Activated naive CD8-positive, alpha-beta T cell treated with anti-CD3 and anti-CD28 coated beads for 36 hours (primary cell): ENCODE results near the gene ZFPM1. TPM values are rescaled to one million over a fixed set of nuclear protein-coding genes. Genes with fewer than 3 reads are reported as not detected.

Experiments
- DNase-seq: peaks from one replicate; pipeline ENCODE4 v3.0.0; 2021
- H3K27ac Mint-ChIP-seq: one replicate; pipeline ENCODE4 v1.8.0; 2022; ENCODE audit warnings: mild to moderate bottlenecking, moderate library complexity, mixed read lengths
- H3K27me3 Mint-ChIP-seq: one replicate; pipeline ENCODE4 v1.8.0; 2022; ENCODE audit warnings: mild to moderate bottlenecking, mixed read lengths
- H3K36me3 Mint-ChIP-seq: one replicate; pipeline ENCODE4 v1.8.0; 2021; ENCODE audit warnings: mild to moderate bottlenecking, mixed read lengths
- H3K4me1 Mint-ChIP-seq: one replicate; pipeline ENCODE4 v1.8.0; 2021; ENCODE audit warnings: mixed read lengths
- H3K4me3 Mint-ChIP-seq: one replicate; pipeline ENCODE4 v1.8.0; 2022; ENCODE audit warnings: mild to moderate bottlenecking, moderate library complexity, mixed read lengths
- H3K9me3 Mint-ChIP-seq: one replicate; pipeline ENCODE4 v1.8.0; 2022; ENCODE audit warnings: mixed read lengths
- total RNA-seq, 2 experiments: library from RNA; stranded (reverse); gene quantifications; one replicate each; pipeline ENCODE4 v1.2.3, GENCODE V29; 2021

ZFPM1 gene
- total RNA-seq, 2 experiments from 2014 or later = 6.7 to 6.9 TPM

DNA sequence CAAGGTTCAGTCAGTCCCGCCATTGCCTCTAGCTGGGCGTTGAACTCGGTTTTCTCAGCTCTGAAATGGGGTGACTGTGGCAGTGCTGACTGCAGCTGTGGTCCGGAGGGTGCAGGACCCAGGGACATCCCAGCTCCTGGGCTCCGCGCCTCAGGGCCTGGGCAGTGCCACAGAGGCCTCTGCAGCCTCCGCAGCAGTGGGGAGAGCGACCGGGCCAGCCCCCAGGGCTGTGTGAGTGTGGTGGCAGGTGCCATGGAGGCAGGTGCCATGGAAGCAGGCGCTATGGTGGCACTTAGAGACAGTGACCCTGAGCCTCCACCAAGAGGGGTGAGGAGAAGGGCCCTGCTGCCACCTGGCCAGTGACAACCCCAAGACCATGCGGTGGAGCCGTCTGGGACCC lies 39.4 kb upstream of the ZFPM1 start:
- Mint-ChIP-seq H3K9me3 (no peaks in the 10 kb centered on the region), H3K27ac (no peak overlapping the region), H3K36me3 (no peaks in the 10 kb centered on the region), H3K27me3 (no peaks in the 10 kb centered on the region), H3K4me3 (no peak overlapping the region), H3K4me1 (no peaks in the 10 kb centered on the region)
- no peak for DNase-seq

DNA sequence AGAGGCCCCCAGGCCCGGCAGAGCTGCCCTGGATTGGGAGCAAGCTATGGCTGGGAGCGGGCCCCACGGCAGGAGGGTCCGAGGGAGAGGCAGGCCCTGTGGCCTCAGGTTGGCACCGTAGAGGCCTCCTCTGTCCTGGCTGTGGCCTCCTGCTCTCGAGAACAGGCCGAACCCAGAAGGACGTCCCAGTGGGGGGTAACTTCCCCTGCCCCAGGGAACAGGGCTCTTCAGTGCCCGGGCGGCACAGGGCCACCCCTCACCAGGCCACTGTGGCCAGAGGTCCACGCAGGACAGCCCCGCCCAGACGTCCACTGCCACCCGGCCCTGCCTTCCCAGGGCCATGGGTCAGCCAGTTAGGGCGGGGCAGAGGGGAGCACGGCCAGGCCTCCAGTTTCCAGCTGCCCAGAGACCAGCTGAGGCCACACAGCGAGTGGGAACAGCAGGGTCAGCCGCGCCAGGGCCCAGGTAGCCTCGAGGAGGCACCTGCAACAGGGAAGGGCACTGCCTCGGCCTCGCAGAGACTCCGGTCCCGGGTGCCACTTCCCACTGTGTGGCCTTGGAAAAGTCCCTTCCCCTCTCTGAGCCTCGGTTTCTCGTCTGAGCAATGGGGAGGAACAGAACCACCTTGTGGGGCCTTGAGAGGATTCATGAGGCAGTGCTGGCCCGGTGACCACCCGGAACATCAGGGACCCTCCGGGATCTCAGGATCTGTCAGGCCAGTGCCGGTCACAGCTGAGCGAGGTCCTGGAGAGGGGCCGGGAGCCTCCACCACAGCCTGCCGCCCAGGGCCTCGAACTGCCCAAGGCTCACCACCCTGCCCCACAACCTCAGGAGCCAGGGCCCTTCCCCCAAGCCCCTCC lies 38.3 kb upstream of the ZFPM1 start:
- Mint-ChIP-seq H3K36me3 (no peaks in the 10 kb centered on the region), H3K4me3 (no peak overlapping the region), H3K27ac (no peak overlapping the region), H3K9me3 (no peaks in the 10 kb centered on the region), H3K27me3 (no peaks in the 10 kb centered on the region), H3K4me1 (no peaks in the 10 kb centered on the region)
- no peak for DNase-seq

DNA sequence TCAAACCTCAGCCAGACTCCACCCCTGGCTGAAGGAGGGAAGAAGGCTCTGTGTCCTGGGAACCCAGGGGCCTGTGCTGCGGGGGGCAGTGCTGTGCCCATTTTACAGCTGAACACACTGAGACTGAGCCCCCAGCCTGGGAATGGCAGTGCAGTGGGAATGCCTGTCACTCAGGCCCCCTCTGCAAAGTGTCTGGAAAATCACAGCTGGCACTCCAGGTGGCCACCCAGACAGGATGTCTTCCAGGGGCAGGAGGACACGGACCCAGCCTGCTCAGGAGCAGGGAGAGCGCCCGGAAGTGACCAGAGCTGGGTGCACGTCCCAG lies 37.7 kb upstream of the ZFPM1 start:
- Mint-ChIP-seq H3K36me3 (no peaks in the 10 kb centered on the region), H3K27me3 (no peaks in the 10 kb centered on the region), H3K9me3 (no peaks in the 10 kb centered on the region), H3K27ac (no peak overlapping the region), H3K4me1 (no peaks in the 10 kb centered on the region), H3K4me3 (no peak overlapping the region)
- DNase-seq = no peak

DNA sequence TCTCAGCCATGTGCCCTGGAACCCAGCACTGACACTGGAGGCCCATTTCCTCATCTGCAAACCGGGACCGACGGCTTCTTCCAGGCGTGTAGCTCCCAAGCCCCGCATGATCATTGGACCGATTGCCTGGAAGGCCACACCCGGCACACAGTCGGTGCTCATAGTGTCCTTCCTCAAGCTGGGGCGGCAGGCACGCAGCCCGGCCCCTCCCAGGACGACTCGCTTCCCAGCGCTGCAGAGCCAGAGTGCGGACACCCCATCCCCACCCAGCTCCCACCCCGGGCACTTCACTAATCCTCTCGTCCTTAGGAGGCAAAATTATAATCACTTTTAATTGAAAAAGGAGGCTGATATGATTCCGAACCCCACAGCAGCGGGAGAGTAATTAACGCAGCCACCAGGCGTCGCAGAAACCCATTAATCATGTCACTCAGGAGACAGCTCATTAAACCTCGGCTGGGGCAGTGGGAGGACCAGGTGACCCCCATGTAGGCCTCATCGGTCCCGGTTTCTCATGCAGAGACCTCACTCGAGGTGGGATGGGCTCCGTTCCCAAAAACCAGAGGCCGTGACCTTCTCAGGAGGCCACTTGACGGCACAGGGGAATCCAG lies 37.3 kb upstream of the ZFPM1 start:
- DNase-seq = no peak
- Mint-ChIP-seq H3K4me1 (no peaks in the 10 kb centered on the region), H3K4me3 (no peak overlapping the region), H3K9me3 (no peaks in the 10 kb centered on the region), H3K36me3 (no peaks in the 10 kb centered on the region), H3K27ac (no peak overlapping the region), H3K27me3 (no peaks in the 10 kb centered on the region)

DNA sequence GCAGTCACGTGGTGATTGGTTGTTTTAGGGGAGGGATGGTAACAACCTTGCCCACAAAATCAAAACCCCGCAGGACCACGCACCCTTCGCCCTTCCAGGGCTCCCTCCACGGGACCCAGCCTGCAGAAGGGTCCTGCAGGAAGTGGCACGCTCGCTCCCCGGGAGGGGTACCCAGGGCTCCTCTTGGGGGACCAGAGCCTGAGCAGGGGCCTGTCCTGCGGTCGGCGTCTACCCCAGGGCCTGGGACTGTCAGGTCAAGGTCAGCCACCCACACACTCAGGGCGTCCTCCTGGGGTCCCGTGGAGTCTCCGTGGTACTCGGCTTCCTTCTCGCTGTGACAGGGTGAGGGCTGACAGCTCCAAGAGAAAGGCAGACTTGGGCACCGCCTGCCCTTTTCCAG lies 36.4 kb upstream of the ZFPM1 start:
- Mint-ChIP-seq H3K4me3 (no peak overlapping the region), H3K27me3 (no peaks in the 10 kb centered on the region), H3K4me1 (no peaks in the 10 kb centered on the region), H3K36me3 (no peaks in the 10 kb centered on the region), H3K27ac (no peak overlapping the region), H3K9me3 (no peaks in the 10 kb centered on the region)
- no peak for DNase-seq

DNA sequence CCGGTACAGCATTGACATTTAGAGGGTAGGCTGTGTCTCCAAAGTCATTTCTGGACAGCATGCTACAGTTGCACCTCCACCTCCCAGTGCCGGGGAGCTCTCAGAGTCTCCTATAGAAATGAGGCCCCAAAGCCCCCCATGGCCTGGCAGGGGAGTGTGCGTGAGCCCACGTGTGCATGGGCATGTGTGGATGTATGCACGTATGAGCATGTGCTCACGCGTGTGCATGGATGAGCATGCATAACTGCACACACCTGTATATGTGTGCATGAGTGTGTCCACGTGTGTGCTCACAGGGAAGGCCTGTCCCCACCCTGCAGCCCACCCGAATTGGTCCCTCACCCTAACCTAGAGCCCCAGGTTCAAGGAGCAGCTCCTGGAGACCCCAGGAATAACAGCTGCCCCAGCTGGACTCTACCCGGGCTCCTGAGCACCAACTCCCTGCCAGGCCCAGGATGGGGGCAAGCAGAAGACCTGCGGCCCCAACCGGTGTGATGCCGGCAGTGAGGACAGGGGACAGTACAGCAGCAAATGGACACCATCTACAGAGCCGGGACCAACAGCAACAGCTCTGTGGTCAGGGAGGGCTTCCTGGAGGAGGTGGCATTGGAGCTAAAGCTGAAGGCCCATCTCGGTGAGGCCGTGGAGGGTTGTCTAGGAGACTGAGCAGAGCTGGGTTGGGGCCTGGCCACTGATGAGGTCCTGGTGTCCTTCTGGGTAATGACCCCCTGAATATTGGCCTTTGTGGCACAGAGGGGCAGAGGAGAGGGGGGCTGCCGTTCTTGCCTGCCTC lies 35.2 kb upstream of the ZFPM1 start:
- DNase-seq = no peak
- Mint-ChIP-seq H3K27me3 (no peaks in the 10 kb centered on the region), H3K4me1 (no peaks in the 10 kb centered on the region), H3K27ac (no peak overlapping the region), H3K4me3 (no peak overlapping the region), H3K9me3 (no peaks in the 10 kb centered on the region), H3K36me3 (no peaks in the 10 kb centered on the region)

DNA sequence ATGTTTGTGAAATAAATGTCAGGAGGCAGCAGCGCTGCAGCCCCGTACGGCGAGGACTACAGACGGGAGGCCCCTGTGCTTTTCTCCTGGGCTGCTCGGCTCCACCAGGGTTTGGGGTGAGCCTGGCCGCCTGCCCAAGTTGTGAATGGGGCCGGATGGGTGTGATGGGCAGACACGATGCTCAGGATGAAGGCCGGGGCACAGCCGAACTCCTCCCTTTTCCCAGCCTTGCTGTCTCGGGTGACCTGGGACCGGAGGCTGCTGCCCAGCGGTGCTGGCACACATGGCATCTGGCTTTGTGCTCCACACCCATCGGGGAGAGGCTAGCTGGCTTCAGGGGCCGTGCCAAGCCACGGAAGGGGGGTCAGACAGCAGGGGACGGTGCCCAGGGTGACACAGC lies 34.2 kb upstream of the ZFPM1 start:
- peaks cover under 1% of the 10 kb centered on the region for H3K27me3 Mint-ChIP-seq
- no peaks in the 10 kb centered on the region for H3K9me3 Mint-ChIP-seq
- H3K36me3 Mint-ChIP-seq = no peaks in the 10 kb centered on the region
- no peak for DNase-seq
- H3K27ac Mint-ChIP-seq = no peak overlapping the region
- H3K4me1 Mint-ChIP-seq = no peaks in the 10 kb centered on the region
- no peak overlapping the region for H3K4me3 Mint-ChIP-seq

DNA sequence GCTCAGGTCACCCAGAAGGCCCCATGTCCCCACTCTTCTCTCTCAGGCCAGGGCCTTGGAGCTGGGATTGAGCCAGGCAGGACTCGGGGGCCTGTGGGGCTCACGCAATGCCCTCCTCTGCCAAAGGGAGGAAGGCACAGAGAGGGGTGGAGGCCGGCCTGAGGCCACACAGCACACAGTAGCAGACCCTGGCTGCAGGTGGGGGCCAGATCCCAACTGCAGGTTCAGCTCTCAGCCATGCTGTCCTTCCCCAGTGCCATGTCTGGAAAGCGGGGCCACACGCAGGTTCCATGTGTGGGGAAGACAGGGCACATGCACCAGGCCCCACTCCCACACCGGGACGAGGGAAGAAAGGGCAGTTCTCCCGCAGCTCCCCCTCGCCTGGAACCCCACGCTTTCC lies 33.3 kb upstream of the ZFPM1 start:
- H3K4me1 Mint-ChIP-seq = peaks cover under 1% of the 10 kb centered on the region
- no peak overlapping the region for H3K4me3 Mint-ChIP-seq
- H3K27me3 Mint-ChIP-seq = peaks cover 5% of the 10 kb centered on the region
- DNase-seq = no peak
- H3K27ac Mint-ChIP-seq = no peak overlapping the region
- H3K9me3 Mint-ChIP-seq = no peaks in the 10 kb centered on the region
- no peaks in the 10 kb centered on the region for H3K36me3 Mint-ChIP-seq

DNA sequence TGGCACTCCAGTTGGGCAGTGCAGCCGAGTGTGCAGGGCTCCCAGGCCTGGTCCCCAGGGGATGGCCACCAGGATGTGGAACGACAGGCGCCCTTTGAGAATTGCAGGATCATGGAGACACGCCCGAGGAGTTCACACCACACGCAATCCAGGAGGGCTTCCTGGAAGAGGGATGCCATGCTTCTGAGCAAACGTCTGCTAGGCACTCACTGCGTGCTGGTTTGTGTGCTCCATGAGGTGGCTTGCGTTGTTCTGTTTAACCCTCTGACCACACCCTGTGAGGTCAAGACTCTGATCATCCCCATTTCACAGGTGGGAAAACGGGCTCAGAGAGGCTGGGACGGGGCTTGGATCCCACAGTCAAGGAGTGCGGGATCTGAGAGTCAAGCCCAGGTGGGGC lies 32.6 kb upstream of the ZFPM1 start:
- Mint-ChIP-seq H3K4me3 (no peak overlapping the region), H3K36me3 (no peaks in the 10 kb centered on the region), H3K9me3 (no peaks in the 10 kb centered on the region), H3K27me3 (peaks cover 9% of the 10 kb centered on the region), H3K4me1 (peaks cover 5% of the 10 kb centered on the region), H3K27ac (no peak overlapping the region)
- DNase-seq = no peak

DNA sequence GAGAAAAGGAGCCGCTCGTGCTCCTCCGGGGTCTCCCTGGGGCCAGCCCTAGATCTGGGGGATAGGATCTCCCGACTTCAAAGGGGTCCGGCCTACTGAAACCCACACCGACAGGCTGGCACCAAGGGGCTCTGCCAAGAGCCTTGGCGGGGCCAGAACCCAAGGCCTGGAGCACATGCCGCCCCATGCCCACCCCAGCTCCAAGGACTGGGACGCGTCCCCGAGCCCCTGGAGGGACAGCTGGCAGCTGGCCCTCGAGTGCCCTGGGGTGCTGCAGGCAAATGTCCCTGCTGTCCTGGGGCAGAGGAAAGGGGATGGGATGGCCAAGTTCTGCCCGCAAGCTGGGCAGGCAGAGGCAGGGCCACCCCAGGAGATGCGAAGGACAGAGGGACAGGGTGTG lies 31.8 kb upstream of the ZFPM1 start:
- H3K9me3 Mint-ChIP-seq = no peaks in the 10 kb centered on the region
- H3K27ac Mint-ChIP-seq = no peak overlapping the region
- no peaks in the 10 kb centered on the region for H3K36me3 Mint-ChIP-seq

DNA sequence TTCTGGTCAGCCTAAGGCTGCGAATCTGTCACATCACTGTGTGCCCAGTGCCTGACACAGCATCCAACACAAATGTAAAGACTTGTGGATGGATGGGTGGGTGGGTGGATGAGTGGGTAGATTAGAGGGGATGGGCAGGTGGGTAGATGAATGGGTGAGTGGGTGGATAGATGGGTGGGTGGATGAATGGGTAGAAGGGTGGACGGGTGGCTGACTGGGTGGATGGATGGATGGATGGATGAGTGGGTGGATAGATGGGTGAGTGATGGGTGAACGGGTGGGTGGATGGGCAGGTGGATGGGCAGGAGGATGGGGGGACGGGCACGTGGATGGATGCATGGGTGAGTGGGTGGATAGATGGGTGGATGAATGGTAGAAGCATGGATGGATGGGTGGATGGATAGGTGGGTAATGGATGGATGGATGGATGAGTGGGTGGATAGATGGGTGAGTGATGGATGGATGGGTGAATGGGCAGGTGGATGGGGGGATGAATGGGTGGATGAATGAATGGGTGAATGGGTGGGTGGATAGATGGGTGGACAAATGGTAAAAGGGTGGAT lies 31.1 kb upstream of the ZFPM1 start:
- Mint-ChIP-seq H3K4me1 (peaks cover 5% of the 10 kb centered on the region), H3K27me3 (peaks cover 9% of the 10 kb centered on the region), H3K27ac (no peak overlapping the region), H3K9me3 (no peaks in the 10 kb centered on the region), H3K4me3 (no peak overlapping the region), H3K36me3 (no peaks in the 10 kb centered on the region)
- no peak for DNase-seq

More for the DNA sequence above, 31.8 kb upstream of the ZFPM1 start:
- Mint-ChIP-seq H3K4me1 (peaks cover 5% of the 10 kb centered on the region), H3K27me3 (peaks cover 9% of the 10 kb centered on the region), H3K4me3 (no peak overlapping the region)
- DNase-seq = no peak

DNA sequence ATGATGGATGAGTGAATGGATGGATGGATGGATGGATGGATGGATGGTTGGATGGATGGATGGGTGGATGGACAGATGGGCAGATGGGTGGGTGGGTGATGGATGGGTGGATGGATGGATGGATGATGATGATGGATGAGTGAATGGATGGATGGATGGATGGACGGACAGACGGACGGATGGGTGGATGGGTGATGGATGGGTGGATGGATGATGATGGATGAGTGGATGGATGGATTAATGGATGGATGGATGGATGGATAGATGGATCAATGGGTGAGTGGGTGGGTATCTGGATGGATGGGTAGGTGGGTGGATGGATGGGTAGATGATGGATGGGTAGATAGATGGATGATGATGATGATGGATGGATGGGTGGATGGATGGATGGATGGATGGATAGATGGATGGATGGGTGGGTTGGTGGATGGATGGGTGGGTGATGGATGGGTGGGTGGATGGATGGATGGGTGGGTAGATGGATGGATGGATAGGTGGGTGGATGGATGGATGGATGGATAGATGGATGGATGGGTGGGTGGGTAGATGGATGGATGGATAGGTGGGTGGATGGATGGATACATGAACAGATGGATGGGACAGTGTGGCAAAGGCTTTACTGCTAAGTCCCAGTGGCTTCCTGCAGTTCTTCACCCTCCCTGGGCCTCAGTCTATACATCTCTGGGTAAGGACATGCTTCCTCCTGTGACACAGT lies 30.2 kb upstream of the ZFPM1 start:
- H3K4me1 Mint-ChIP-seq = peaks cover 5% of the 10 kb centered on the region
- no peaks in the 10 kb centered on the region for H3K9me3 Mint-ChIP-seq
- DNase-seq = no peak
- H3K27ac Mint-ChIP-seq = no peak overlapping the region
- H3K4me3 Mint-ChIP-seq = no peak overlapping the region
- peaks cover 9% of the 10 kb centered on the region for H3K27me3 Mint-ChIP-seq
- H3K36me3 Mint-ChIP-seq = no peaks in the 10 kb centered on the region

DNA sequence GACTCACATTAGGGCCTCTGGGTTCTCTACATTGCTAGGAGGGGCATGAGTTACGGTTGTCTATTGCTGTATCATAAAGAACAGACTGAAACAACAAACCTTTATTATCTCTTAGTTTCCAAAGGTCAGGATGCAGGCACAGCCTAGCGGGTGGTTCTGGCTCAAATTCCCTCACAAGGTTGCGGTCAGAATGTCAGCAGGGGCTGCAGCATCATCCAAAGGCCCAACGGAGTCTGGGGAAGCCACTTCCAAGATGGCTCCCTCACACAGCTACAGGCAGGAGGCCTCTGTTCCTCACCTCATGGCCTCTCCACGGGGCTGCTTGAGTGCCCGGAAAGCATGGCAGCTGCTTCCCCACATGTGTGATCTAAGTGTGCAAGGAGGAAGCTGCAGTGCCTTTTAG lies 29.6 kb upstream of the ZFPM1 start:
- Mint-ChIP-seq H3K4me3 (no peak overlapping the region), H3K4me1 (peaks cover 5% of the 10 kb centered on the region), H3K27me3 (peaks cover 9% of the 10 kb centered on the region), H3K36me3 (no peaks in the 10 kb centered on the region), H3K9me3 (no peaks in the 10 kb centered on the region), H3K27ac (no peak overlapping the region)
- no peak for DNase-seq

DNA sequence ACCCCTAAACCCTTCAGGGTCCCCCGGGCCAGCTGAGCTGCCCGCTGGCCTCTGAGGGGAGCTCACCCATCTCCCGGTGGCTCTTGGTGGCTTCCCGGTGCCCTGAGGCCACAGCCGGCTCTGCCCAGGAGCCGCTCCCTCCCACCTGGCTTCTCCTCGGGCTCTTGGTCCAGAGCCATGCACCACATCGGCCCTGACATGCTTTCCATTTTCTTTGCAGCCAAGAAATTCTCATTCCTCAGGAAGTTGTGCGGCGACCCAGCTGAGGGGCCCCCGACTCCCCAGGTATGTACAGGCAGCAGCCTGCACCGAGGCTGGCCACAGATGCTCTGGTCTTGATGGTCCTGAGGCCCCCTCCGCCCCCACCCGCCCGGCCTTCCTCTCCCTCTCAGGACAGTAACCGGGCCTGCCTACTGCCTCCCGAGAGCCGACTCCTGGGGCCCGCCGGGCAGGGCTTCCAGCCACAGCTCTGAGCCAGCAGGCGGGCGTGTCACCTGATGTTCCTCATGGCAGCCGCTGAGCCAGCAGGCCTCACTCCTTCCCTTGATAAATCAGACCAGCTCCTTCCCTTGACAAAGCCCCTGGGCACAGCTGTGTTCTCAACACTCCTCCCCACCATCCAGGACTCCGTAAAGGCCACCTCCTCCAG lies 28.4 kb upstream of the ZFPM1 start:
- Mint-ChIP-seq H3K27ac (no peak overlapping the region), H3K4me3 (no peak overlapping the region), H3K27me3 (peaks cover 9% of the 10 kb centered on the region), H3K36me3 (no peaks in the 10 kb centered on the region), H3K9me3 (no peaks in the 10 kb centered on the region), H3K4me1 (peaks cover 5% of the 10 kb centered on the region)
- DNase-seq = no peak
